KBM-7 (cell line): ENCODE results near the gene TNFRSF14.

Source experiments
- DNase-seq: peaks from one replicate; pipeline ENCODE4 v3.0.0-alpha.2; 2015
- in situ Hi-C: fragments of 300-500 bp; cut with MboI; formaldehyde crosslinking; loops from 2 replicates; pipeline ENCODE4 v1.14.3; 2020; ENCODE audit warnings: low sequenced_read_pairs, low pct_unique_long_range_greater_than_20kb, mixed read lengths

TNFRSF14 gene

DNA sequence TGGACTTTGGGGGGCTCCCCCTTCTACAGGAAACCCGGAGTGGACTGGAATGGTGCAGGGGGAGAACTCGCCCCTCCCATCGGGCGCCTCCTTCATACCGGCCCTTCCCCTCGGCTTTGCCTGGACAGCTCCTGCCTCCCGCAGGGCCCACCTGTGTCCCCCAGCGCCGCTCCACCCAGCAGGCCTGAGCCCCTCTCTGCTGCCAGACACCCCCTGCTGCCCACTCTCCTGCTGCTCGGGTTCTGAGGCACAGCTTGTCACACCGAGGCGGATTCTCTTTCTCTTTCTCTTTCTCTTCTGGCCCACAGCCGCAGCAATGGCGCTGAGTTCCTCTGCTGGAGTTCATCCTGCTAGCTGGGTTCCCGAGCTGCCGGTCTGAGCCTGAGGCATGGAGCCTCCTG is at the start of gene TNFRSF14:
TNFRSF14 (plus strand) TSS at position 95 of the 401 bp plus-strand sequence; CDS start at position 389, 294 bp downstream.
- in situ Hi-C loops, result no loop called here
- no peak for DNase-seq

DNA sequence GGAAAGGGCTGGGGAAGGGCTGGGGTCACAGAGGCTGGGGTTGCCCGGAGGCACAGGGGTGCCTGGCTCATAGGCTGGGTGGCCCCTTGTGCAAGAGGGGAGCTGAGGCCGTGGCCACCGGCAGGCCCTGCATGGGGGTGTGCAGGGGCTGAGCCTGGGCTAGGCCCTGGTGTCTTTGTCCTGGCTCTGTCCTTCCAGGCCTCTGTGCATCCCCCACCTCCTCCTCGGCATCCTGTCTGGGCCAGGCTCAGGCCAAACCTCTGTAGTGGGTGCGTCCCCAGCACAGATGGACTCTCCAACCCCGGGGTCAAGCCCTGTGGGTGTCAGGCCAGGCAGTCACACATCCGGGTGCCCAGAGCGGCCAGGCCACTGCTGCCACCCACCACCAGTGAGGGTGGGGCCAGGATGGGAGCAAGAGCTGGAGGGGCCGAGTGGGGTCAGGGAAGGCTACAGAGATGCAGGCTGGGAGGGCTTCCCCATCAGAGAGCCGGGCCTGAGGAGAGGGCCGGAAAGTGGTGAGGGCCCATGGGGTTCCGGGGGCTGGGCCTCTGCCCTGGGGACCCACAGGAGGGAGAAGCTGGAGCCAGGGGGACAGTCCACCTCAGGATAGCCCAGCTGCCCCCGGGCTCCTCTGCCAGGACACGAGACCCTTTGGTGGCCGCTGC is 49.1 kb upstream of the TNFRSF14 start:
- DNase-seq, result no peak
- in situ Hi-C loops, result no loop called here

DNA sequence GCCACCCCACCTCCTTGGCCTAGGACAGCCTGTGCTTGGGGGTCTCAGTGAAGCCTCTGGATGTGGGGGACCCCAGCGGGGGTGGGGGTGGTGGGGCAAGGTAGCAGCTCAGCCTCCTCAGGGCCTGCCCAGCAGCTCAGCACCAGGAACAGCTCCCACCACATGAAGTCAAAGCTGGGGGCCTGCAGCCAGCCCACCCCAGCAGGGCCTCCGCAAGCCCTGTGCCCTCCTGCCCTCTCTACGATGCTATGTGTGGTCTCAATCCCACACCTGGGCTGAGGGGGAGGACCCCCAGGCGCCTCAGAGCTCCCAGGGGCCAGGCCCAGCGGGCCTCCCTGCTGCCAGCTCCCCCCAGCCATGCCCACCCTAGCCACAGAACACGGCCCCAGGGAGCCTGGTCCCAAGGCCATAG is 48.4 kb upstream of the TNFRSF14 start:
- in situ Hi-C loops, result no loop called here
- no peak for DNase-seq

DNA sequence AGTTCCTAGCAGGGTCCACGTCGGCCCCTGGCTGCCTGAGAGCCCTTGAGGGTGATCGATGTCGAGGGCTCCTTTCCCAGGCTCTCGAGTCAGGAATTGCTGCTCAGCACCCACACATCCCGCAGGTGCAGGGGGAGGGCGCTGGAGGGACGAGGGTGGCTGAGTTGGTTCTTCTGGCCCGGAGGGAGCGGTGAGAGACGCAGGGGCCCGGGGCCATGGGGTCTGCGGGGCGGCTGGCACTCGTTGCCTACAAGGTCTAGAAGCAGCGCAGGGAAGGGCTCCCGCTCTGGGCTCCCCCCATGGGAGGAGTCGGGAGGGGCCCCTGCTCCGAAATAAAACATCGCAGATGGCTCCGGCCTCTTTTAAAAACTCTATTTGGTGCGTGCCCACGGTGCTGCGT is 48.0 kb upstream of the TNFRSF14 start:
- in situ Hi-C loops, result no loop called here
- no peak for DNase-seq

DNA sequence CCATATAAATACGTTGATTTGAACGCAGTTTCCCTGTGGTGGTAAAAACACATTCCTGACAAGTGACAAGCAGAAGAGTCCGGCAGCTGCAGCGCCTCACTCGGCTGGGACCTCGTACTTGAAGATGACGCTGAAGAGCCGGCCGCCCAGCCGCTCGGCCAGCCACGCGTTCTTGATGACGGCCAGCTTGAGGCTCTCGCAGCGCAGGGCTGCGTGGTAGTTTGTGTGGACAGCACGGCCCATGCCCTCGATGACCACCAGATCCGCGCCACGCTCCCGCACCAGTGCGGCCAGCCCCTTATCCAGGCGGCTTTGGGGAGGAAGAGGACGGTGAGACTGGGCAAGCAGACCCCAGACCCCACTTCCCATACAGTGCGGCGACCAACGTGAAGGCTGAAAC is 47.4 kb upstream of the TNFRSF14 start:
- in situ Hi-C loops, result no loop called here

DNA sequence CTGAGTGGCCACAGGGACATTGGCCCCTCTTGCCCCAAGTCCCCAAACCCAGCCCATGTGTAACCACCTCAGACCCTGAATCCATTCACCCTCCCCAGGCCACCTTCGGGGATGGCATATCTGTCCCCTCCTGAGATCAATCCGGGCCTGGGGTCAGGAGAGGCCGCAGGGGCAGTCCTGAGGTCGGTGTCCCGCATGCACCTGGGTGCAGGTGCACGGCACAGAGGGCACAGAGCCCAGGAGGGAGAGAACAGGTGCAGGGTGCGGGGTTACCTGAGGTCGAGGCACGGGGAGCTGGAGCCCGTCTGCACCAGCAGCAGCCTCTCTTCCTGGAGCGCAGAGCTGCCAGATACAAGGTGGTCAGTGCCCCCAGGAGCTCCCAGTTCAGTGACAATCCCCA is 46.6 kb upstream of the TNFRSF14 start:
- no peak for DNase-seq
- in situ Hi-C loops, result no loop called here

More for the DNA sequence above, 47.4 kb upstream of the TNFRSF14 start:
- no peak for DNase-seq

DNA sequence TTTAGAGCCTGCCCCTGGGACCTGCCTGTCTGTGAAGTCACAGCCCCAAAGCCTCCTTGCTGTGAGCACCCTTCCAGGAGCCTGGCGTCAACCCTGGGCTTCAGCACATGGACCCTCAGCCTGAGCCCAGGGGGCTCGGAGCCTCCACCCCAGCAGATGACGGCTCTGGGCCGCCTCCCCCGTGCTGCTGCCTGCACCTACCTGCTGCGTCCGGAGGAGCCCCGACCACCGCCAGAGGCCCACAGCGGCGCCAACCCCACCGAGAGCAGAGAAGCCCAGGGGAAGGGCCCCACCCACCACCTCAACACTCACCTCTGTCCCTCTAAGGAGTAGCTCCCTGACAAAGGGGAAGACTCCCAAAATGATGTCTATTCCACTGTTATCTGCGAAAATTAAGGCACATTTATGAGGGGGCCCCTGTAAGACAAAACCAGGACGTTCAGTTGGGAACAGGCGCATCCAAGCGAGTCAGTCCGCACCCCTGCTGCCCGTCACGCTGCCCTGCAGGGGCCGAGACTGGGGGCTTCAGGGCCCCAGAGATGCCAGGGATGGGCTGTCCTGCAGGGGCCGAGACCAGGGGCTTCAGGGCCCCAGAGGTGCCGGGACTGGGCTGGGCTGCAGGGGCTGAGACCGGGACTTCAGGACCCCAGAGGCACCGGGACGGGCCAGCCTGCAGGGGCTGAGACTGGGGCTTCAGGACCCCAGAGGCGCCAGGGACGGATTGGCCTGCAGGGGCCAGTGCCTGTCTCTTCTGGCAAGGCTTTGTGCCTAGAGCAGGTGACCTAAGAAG is 45.6 kb upstream of the TNFRSF14 start:
- no peak for DNase-seq
- in situ Hi-C loops, result no loop called here

DNA sequence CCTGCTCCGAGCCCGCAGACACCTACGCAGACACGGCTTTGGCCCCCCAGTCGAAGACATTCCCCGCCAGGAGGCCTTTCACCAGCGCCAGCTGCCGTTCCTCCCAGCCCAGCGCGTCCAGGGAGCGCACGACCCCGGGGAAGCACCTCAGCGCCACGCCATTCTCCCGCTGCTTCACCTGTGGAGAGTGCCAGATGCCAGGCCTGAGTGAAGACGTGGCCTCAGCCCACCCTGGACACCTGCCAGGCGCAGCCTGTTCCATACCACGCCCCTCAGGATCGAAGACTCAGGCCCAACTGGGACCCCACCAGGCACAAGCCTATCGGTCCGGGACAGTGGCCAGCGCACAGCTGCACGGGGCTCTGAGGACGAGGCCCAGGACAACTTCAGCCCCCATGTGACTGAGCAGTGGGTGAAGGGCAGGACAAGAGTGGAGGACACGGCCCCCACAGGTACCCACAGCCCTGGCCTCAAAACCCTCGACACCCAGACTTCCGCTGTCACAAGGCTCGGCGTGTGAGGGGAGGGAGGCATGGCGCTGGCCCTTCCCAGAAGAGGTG is 43.2 kb upstream of the TNFRSF14 start:
- DNase-seq, result no peak
- in situ Hi-C loops, result no loop called here

DNA sequence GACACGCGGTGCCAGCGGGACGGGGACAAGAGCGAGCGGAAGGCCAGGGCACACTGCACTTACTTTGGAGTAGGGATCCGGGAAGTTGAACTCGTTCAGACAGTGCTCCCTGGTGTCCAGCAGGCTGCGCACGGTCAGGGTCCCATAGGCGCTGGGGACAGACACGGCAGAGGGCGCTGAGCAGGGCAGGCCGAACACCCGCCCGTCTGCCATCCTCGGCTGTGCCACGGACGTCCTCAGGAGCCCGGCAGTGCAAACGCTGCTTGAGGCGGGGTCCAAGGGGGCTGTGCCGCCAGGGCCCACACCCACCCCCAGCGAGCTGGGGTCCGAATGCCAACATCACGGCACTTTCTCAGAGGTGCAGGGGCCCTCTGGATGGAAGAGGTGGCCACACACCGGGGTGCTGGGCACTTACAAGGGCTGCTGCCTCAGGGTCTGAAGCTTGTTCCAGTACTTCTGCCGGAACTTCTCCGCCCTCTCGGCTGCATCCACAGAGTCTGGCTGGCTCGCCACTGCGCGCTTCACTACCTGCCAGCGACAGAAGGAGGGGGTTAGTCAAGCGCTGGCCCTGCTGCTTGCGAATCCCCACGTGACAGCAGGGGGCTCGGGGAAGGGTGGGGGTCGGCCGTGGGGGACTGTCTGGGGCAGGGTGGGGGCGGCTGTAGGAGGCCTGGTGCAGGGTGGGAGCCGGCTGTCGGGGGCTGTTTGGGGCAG is 42.1 kb upstream of the TNFRSF14 start:
- in situ Hi-C loops, result no loop called here
- no peak for DNase-seq

DNA sequence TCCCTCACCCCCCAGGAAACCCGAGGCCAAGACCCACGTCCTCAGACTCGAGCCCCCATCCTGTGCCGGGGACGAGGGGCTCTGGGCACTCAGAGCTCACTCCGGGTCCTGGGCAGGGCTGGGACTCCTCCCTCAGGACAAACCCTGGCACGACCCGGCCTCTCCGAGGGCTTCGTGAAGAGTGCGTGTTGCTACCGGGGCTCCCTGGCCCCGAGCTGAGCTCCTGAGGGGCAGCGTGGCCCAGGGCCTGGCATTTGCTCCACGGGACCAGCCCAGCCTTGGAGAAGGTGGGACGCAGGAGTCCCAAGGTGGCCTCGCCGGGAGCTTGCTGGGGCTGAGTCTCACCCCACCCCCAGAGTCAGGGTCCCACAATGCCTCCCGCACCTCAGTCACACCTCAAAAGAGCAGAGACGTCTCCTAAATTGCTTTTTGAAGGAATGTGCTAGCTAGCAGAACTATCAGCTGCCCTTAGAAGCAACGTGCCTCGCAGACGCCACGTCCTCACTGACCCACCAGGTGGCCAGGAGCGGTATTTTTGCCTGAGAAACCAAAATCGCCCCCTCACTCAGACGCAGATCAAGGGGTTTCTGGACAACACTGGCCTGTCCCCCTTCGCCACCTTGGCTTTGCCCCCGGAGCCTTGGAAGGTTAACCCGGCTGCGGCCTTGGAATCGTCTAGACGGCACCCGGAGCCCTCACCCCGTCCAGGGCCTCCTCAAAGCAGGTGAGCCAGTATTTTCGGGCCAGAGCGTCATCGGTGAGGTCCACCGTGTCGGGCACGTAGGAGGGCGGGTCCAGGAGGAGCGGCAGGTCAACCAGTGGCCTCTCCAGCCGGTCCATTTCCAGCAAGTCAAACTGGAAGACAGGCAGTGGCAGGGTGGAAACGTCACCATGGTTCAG is 41.1 kb upstream of the TNFRSF14 start:
- DNase-seq, result no peak
- in situ Hi-C loops, result no loop called here

DNA sequence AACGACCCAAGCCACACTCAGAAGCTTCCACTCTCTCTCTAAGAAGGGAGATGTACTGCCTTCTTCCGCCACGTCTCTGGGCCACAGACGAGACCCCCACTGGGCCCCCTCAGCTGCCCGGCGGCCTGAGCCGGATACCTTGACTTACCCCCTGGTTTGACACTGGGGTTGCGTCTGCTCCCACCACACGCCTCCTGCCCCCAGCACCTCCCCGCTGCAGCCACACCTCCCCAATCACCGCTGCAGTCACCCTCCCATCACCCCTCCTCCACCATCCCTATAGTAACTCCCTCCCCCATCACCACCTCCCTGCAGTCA is 40.4 kb upstream of the TNFRSF14 start:
- in situ Hi-C loops, result no loop called here
- no peak for DNase-seq

DNA sequence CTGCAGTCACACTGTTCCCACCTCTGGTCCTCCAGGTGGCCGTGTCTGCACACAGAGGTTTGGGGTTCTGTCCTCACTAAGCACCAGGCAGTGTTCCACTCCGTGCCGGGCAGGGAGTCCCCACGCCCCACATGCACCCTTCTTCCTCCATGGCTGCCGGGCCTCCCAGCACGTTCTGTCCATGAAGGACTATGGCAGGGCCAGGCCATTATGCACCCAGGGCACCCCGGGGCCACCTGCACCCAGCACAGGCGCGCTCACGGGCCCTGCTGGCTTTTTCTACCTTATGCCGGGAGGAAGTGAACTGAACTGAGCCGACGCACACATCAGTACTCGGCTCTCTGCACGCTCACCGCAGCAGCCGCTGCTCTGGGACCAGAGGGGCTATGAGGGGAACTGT is 40.0 kb upstream of the TNFRSF14 start:
- in situ Hi-C loops, result no loop called here
- no peak for DNase-seq

DNA sequence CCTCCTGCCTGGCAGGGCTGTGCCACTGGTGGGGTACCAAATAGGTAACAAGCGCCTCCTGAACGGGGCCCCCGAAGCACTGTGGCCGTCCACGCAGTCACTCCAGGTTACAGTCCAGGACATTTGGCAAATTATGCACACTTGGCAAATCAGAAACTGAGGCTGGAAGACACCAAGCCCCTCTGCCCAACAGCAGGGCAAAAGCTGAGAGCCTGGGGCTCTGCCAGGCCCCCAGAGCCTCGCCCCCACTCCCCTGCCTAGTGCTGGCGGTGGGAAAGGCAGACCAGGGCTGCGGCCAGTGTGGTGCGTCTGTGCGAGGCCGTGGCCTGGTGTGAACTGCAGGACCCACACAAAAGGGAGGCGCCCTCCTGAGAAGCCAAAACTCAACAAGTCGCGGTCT is 39.2 kb upstream of the TNFRSF14 start:
- no peak for DNase-seq
- in situ Hi-C loops, result no loop called here

DNA sequence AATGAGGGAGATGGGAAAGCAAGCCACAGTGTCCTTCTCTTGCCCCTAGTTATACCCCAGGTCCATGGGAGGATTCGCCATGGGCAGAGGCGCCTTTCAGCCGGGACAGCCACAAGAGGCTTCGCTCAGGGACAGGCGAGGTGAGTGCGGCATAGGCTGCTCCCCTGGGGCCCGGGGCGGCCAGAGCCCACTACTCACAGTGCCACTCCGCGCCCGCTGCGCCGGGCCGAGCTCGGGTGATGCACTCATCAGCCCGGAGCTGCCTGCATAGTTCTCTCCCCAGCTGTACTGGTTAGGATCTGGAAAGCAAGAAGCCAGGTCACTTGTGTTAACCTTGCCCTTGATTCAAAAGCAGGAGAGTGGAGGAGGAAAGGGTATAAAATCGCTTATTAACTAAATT is 38.2 kb upstream of the TNFRSF14 start:
- DNase-seq, result no peak
- in situ Hi-C loops, result no loop called here

DNA sequence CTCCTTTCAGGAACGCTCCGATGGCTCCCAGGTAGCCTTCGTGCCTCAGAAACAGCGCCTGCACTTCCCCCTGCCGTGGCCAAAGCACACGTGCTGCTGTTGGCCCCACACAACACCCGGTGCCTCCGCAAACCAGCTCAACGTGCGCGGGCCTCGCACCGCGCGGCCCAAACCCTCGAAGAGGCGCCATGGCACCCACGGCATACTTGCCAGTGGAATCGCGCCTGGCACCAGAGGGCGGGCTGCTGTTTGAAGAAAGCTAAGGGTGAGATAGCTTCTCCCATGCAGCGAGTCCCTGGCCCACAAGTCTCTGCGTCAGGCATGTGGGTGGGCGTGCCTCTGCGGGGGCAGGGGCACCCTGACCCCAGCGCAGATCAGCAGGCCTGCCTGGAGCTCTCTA is 37.6 kb upstream of the TNFRSF14 start:
- in situ Hi-C loops, result no loop called here

DNA sequence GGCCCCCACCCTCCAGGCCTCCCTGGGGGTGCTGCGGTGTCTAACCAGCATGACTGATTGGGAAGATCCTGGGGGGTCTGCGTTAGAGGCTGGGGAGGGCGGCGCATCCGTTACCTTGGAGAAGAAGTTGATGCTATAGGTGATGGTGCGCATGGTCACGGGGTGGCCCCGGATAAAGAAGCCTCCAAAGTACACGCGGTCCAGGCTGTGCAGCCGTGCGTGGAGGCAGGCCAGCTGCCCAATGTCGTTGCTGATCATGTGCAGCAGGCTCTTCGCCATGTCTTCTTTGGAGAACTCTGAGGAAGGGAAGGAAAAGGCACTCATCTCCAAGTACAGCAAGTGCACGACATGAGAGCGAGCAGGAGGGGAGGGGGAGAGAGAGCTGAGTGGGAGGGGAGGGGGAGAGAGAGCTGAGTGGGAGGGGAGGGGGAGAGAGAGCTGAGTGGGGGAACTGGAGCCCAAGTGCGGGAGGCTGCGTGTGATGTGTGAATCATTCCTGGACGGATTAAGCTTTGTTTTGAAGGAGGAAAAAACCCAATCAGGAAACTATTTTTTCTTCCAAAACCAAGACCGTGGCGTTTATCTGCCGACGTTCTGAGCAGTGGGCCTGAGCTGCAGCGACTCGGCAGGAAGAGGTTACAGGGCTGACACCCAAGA is 37.0 kb upstream of the TNFRSF14 start:
- in situ Hi-C loops, result no loop called here
- no peak for DNase-seq

More for the DNA sequence above, 37.6 kb upstream of the TNFRSF14 start:
- DNase-seq, result no peak

DNA sequence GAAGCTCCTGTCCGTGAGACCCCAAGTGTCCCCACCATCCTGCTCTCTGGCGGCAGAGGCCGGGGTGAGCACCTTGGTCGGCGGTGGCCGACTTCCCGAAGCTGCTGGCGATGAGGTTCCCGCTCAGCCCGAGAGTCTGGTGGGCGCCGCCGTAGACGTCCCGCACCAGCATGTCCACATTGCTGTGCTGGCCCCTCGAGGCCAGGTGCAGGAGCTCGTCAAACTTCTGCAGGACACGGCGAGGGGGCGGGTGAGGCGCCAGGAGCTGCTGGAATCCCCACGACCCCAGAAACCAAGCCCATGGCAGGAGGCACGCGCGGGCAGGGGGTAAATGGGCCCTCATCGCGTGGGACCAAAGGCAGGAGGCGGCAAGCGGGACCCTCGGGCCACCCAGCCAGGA is 36.4 kb upstream of the TNFRSF14 start:
- in situ Hi-C loops, result no loop called here
- no peak for DNase-seq

DNA sequence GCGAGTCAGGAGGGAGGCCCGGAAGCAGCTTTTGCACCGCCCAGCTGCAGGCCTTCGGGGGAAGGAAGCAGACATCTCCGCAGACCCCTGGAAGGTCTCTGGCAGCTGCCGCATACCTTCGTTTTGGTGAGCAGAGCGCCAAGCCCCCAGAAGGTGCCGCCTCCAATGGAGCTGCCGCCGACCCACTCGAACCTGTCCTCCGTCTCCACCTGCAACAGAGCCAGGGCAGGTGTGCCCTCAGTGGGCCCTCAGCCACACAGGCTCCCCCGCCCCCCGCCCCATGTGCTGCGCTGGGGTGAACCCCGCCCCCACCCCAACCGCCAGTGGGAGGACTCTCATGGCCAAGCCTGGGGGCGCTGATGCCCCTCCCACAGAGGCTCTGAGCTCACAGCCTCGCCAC is 36.0 kb upstream of the TNFRSF14 start:
- in situ Hi-C loops, result no loop called here
- no peak for DNase-seq

DNA sequence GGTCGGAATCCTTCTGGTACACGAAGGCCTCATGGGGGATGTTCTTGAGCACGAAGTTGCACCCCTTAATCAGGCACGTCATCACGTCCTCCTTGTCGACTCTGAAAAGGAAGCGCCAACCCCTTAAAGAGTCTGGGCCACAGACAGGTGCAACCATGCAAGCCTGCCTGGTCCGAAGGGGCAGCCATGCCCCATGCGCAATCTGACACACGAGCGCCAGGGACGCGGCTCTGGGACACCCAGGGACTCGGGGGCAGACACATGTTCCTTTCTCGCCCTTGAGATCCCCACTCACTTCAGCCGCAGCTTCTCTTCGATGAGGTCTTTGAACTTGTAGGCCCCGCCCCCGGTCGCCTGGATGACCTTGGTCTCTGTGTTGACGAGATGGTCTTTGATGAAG is 35.4 kb upstream of the TNFRSF14 start:
- in situ Hi-C loops, result no loop called here
- DNase-seq, result no peak
